Right ventricle myocardium inferior (tissue), 1 donor: ENCODE measurements around the gene PRR5L. TPM values are rescaled to one million over a fixed set of nuclear protein-coding genes. Genes with fewer than 3 reads are reported as not detected.
A peak's percentile ranks its signal among the peaks of the same experiment; 100 is the strongest.

ENCODE experiments used
- ATAC-seq: fragments of 200-7000 bp; cut with Tn5 transposase; one replicate; pipeline ENCODE4 v1.9.1; 2020; ENCODE audit warnings: mild to moderate bottlenecking, moderate library complexity
- DNase-seq: peaks from one replicate; pipeline ENCODE4 v3.0.0; 2021; ENCODE audit errors: missing footprints
- intact Hi-C: fragments of 100-400 bp; cut with DNase I; formaldehyde crosslinking; loops from one replicate; pipeline ENCODE4 v1.11.0; 2022
- total RNA-seq: library from RNA; stranded (reverse); fragmentation: NEBNext Ultra II Directional; extraction: Animal tissue kit (Norgen Biotek cat#: 25700); gene quantifications from one replicate; pipeline ENCODE4 v1.2.1, GENCODE V29; 2021
- donor health status: DM: no; HTN: yes; CAD: no; lungs with severe emphysema.

The PRR5L gene
- total RNA-seq, 1 donor from 2014 or later: 1.6 TPM

DNA sequence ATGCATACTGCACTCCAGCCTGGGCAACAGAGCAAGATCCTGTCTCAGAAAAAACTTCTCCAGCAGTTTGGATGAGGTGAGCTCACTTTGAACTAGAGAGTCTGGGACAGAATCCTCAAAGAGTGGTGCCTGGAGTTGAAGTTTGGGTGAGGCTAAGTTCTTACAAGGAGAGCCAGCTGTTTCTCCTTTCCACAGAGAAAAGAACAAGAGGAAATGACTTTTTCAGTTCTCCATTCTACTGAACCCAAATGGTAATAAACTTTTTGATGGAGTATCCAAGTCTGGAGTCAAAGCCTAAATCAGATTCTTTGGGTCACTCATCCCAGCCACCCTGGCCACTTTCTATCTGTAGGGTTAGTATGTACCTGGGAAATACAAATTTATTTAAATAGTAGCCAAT, 111.3 kb downstream of the PRR5L start:
- ATAC-seq (no peak), DNase-seq (no peak)
- intact Hi-C loops: no loop called here

DNA sequence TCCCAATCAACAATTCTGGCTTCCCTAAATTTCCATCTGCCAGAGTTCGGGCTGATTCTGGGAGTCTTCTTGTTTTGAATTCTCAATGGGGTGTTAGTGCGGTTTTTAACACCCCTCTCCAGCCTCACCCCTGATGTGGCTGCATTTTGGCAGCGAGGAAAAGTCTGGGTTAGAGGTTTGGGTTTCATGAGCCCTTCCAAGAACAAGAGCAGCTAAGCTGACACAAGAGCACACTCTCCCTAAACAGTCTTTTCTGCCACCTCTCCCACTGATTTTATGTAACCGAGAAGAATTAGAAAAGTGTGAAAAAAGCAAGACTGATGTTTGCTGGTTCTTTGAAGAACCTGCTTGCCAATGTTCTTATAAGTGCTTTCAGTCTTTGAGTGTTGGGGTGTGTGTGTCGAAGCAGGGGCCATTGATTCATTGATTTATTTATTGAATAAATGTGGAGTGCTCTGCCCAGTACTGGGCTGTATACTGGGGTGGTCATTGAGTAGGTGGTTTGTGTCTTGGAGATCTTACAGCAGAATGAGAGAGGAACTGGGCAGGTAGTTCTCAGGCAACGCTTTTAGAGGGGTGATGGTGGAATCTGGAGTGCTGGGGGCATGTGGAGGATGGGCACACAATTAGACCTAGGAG, 112.5 kb downstream of the PRR5L start:
- DNase-seq: no peak
- ATAC-seq: peak; percentile 92
- intact Hi-C loops: no loop called here

DNA sequence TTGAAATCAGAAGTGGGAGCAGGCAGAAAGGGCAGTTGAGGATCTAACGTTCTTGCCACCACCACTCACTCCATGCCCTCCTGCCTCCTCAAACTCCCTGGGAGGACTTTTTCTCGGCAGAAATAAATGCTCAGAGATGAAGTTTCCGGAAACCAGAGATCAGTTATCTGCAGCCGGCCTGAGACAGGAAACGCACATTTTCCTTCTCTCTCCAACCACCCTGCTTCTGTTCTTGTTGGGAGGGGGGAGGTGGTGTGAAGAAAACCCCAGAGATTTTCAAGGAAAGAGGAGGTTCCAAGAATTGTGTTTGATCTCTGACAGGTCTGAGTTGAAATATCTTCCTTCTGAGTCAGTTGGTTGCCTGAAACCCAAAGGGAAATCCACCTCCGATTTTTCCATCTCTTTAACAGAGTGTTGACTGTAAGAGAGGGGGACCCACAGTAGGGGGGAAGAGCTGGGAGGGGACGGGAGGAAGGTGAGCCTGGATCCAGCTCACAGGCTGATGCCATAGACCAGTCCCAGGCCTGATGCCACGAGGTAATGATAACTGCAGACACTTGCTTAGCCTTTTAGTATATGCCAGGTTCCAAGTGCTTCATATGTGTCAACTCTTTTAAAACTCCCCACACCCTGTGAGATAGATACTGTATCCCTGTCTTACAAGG, 113.2 kb downstream of the PRR5L start:
- DNase-seq (no peak), ATAC-seq (no peak)

DNA sequence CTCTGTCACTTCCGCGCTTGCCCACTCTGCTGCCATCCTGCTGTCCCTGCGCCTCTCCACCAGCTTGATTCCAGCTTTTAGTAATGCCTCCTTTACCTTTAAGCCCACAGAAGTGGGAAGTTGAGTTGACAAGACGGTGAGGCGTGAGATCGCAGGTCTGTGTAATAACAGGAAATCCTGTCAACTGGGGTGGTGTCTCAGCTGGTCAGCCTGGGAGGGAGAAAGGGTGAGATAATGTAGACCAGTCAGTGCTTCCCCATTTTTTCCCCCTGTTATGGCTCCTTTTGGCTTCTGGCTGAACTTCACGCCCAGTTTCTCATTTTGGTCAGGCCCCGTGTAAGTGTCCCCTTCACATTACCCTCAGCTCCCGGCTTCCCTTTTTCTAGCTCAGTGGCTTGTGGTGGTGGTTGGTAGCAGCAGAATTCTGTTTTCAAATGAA, 115.1 kb downstream of the PRR5L start:
- ATAC-seq (peak; percentile 56), DNase-seq (peak; percentile 76)
- intact Hi-C loops: no loop called here

More for the DNA sequence above, 113.2 kb downstream of the PRR5L start:
- intact Hi-C loops: no loop called here

DNA sequence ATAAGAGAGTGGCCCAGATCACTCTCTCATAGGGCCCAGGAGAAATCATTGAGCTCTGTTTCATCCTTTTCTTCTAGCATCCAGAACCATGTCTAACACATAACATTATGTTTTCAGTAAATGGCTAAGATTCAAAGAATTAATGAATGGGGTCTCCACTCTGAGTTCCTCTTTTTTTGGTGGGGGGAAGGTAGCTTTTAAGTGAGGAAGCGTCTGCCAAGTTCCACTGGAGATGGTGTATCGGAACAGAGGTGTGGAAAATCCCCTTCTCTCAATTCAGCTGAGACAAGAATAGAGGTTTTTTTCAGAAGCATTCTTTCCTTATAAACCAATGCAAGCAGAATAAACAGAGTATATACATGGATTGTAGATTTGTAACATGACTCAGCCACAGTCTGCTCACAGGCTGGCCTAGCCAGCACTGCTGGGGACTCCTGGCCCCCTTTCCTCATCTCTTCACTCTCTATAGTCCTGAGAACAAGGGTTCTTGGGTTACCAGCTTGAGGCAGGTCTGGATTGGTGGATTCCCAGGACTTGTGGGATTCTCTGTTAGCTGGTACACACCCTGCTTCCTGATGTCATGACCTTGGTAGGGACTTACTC, 116.8 kb downstream of the PRR5L start:
- no peak for DNase-seq
- intact Hi-C loops: no loop called here
- ATAC-seq: no peak

DNA sequence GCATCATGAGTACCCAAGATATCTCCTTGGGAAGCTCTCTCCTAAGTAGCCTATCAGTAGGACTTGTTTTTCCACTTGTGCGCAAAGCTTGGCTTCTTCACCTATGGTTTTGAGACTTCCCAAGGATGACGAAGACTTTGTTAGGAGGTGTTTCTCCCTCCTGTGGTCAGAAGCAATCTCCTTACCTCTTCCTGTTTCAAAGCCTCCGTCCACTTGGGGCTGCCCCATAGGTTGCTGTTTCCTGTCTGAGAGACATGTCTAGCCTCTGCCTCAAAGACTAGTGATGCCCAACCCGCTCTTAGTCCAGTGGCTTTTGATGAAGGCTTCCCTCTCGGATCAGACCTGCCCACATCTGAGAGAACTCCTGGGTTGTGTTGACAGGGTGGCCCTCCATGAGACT, 121.1 kb downstream of the PRR5L start:
- intact Hi-C loops: no loop called here
- ATAC-seq: no peak
- no peak for DNase-seq

DNA sequence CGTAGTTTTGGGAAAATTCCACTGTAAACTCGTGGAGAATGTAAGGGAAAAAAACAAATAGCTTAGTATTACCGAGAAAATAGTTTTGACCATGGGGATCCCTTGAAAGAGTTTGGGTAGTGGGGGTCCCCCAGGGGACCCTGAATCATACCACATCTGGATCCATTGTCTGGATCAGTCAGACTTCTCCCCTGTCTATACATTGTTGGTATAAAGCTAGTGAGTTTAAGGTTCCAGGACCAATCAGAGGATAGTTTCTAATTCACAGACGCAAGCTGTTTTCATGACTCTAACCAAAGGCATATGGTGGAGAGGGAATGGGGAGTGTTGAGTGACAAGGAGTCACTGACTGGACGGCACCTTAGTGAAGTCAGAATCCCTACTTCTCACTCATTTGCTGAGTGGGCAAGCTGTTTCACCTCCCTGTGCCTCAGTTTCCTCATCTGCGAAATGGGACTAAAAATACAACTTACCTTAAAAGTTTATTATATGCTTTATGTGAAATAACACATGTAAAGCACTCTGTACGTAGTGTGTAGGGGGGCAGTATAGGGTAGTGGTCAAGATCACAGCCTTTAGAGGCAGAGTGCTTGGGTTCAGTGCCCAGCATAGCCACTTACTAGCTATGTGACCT, 123.8 kb downstream of the PRR5L start:
- DNase-seq (no peak), ATAC-seq (no peak)
- intact Hi-C loops: no loop called here

DNA sequence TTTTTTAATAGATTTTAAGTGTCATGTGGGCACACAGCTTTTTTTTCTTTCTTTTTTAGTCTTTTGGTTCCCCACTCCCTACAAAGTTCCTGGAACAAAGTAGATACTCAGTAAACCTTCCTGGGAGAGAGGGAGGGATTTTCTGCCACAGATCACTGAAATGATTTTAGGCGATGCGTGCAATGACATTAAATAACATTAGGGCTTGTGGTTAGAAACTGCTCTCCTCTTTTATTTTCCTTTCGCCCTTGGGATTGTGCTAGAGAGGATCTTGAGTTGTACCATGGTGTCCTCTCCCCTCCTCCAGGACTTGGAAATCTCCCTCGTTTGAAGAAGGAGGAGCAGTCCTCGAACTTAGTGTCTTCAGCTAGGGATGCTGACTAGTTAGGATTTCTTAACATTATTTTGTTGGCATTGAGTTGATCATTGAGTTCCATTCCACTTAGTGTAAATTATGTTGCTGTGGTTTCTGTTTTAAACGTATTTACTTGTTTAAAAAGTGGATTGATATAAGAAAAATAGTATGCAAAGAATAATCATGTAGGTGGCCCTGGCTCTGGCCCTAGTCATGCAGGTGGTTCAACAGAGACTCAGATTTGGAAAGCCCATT, 125.6 kb downstream of the PRR5L start:
- DNase-seq: no peak
- no peak for ATAC-seq
- intact Hi-C loops: no loop called here

DNA sequence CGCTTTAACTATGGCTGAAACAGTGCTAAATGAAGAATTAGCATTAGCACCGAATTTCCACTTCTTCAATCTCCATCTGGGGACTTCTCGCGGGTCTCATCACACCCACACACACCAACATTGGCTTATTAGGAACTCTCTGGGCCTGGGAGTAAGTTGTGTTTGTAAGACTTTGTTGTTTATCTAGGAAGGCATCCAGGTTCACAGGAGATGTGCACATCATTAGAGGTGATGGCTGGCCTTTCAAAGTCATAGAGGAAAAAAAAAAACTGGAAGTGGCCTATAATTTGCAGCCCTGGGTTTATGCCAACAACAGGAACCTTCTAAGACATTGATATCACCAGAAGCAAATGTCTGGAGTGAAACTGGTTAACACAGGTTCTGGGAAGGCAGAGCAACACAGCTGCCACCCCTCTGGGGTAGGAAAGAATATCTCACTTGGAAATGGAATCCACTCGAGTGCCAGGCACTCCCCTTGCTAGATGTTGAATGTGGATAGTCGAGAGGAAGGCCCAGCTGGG, 129.5 kb downstream of the PRR5L start:
- intact Hi-C loops: no loop called here
- ATAC-seq: no peak
- DNase-seq: no peak

DNA sequence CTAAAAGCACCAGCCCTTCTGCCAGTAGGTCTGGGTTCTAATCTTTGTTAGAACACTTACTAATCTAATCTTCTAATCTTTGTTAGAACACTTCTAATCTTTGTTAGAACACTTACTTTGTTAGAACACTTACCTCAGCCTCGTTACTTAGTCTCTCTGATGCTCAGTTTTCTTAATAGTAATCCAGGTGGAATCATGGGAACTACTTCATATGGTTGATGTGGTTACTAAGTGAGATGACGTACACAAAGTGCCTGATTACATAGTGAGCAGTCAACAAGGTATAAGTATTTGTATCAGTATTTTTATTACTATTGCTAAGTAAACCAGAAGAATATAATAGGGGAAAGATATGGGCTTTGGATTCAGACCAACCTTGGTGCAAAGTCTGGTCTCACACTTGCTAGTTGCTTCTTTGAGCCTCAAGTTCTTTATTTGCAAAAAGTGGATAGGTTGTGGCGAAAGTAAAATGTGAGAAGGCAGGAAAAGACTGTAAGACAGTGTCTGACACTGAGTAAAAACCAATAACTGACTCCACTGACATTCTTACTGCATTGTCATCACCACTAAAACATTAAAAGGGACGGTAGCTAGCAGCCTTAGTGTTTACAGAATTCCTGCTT, 130.2 kb downstream of the PRR5L start:
- no peak for ATAC-seq
- intact Hi-C loops: no loop called here

DNA sequence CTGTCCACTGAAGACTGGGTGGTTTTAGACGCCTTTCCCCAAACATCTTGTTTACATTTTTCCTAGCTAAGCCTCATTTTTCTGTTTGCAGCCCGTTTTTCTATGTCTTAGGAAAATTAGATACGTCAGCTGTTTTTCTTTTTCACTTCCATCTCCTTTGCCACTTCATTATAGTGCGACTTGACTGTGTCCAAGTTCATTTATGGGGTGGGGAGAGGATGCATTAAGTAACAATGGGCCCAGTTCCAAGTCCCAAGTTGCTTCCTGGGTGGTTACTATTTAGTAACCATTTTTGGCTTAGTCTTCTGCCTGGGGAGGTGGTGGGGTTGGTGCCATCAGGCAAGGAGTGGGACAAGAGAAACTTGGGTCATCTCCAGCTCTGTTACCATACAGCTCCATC, 131.0 kb downstream of the PRR5L start:
- intact Hi-C loops: no loop called here
- ATAC-seq (peak; percentile 43), DNase-seq (no peak)

More for the DNA sequence above, 130.2 kb downstream of the PRR5L start:
- DNase-seq: no peak

DNA sequence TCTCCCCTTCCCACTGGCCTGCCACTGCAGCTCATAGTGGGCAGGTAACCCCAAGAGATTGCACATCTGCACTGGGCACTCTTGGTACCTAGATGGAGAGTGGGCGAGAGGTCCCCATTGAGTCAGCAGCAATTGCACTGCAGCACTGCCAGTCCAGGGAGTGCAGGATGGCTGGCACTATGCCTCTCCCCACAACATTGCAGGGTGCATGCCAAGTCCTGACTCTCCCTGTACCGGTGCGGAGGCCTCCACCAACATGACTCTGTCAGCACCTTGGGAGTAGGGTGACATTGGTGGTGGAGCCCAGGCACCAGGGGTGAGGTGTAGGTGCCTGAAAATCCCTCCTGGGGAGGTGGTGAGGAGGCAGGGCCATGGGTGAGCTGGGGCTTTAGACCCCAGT, 131.8 kb downstream of the PRR5L start:
- ATAC-seq (no peak), DNase-seq (no peak)
- intact Hi-C loops: no loop called here

DNA sequence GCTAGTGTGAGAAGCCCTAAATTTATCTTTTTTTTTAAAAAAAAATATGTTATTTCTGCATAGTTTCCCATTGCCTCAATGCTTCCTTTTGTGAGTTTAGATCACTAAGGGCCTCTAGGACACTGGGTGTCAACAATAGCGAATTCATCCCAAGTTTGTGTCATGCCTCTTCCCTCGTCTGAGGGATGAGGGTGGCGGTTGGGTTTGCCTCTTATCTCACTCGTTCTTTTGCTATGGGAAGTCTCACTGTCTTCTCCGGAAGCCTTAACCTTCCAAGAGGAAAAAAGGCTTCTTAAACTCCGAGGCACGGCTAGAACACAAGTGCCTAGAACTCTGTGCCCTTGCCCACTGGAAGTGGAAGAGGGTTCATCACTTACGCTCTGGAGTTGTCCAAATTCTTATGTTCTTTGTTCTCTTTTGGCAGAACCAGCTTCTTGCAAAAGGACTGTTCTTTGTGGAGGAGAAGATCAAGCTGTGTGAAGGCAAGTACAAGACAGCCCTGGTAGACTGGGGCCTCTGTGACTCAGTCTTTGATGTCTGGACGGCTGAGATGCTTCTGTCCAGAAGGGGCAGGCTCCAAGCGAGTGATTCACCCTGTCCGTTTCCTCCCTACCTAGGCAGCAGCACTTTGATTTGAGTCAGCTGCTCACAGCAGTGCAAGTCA, 135.5 kb downstream of the PRR5L start:
- intact Hi-C loops: no loop called here
- no peak for DNase-seq
- peak; percentile 91 for ATAC-seq

DNA sequence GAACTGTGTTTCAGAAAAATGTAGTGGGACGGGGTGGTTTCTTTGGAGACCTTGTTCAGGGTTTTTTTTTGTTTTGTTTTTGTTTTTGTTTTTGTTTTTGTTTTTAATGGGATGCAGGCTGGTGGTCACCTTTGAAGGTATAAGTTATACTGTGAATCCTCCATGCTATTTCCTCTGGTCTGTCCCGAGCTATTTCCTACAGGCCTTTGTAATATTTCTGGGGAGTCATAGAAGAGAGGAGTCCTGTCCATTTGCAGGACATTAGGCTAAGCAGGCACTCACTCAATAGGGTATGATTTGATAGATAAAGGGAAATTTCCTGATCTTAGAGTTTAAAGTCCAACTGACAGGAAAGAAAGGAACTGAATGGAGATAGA, 136.0 kb downstream of the PRR5L start:
- DNase-seq: no peak
- intact Hi-C loops: no loop called here
- no peak for ATAC-seq

DNA sequence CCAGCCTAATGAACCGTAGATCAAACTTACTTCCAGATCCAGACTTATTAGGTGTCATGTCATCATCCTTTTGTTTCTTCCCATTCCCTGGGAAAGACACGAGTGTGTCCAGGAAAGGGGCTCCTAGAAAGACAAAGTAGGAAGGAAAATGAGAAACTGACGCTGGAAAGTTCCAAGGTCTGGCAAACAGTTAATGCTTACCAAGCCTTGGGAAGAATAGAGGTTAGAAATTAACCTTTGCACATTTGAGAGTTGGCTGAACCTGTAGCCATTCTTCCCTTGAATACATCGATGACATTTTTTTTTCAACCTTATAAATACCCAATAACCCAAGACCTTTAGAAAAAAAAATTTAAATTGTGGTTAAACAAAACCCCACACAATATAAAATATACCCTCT, 136.7 kb downstream of the PRR5L start:
- intact Hi-C loops: no loop called here
- ATAC-seq (no peak), DNase-seq (no peak)

DNA sequence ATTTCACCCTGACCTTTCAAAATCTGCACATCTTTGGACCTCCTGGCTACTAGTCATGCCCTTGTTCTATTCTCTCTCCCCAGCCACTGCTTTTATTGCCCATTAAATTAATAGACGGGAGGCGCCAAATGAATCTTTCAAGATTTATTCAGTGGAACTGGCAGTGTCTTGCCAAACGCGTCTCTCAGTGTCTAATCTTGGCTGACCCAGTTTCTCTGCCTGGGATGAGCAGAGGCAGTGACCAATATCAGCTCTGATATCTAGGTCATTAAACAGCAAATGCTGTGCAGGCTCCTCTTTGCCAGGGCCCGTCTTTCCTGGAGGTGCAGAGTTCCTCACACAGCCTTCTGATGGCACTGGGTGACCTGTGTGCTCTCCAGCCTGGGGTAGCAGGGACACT, 140.0 kb downstream of the PRR5L start:
- intact Hi-C loops: no loop called here
- ATAC-seq (no peak), DNase-seq (no peak)

DNA sequence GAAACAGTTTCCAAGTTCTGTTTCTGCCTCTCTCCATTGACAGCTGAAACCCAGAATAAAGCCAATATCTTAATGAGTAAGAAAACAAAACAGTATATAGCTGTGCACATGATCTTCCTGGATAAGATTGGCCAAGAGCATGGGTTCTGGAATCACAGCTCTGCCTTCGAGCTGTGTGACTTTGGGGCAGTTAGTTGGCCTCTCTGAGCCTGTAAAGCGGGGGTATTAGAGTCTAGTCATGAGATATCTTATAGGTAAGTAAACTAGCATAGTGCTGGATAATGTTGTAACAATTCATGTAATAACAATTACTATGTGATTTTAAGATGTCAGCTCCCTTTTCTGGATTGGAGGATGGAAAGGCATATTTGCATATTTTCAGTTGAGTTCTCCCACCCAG, 140.5 kb downstream of the PRR5L start:
- DNase-seq (no peak), ATAC-seq (no peak)
- intact Hi-C loops: no loop called here

DNA sequence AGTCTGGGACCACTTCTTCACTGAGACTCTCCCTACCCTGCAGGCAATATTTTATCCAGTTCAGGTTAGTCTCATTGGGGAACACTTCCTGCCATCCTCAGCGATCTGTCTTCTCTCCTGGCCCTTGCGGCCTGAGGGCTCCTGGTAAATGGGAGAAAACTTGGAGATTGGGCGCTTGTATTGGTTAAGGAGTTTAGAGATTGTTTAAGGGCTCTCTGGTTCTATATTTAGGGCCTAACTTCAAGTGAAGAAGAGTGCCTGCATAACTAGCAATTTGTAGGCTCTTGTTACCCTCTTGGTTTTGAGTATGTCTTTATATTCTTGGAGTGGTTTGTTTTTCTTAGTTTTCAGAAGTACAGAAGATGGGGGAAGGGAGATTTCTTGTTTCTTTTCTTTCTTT, 141.3 kb downstream of the PRR5L start:
- intact Hi-C loops: no loop called here
- DNase-seq (no peak), ATAC-seq (no peak)
